Kidney (tissue), 14 donors: ENCODE measurements around the gene HAP1. TPM values are rescaled to one million over a fixed set of nuclear protein-coding genes. Genes with fewer than 3 reads are reported as not detected.
A peak's percentile ranks its signal among the peaks of the same experiment; 100 is the strongest.
"Not testable (repeated sequence)": the region's sequence is repeated elsewhere in the genome, so short reads cannot be mapped to it uniquely, and the experiment has no call there.

Source experiments
- DNase-seq, 5 donors: peaks; one replicate each; pipeline ENCODE4 v3.0.0-alpha.2; 2013 to 2020
- FAIRE-seq: peaks from 2 replicates; lab custom pipeline; 2012; peaks lifted over from hg19 to GRCh38; lab: Jason Lieb, UNC
- H3K27ac ChIP-seq, 2 donors: one replicate each; pipeline ENCODE4 v1.7.0; 2013; ENCODE audit warnings: low read depth in 2 of 2, low read length in 2 of 2, inconsistent platforms in 1 of 2
- H3K27me3 ChIP-seq: one replicate; pipeline ENCODE4 v1.7.1; 2013; ENCODE audit warnings: low read length, inconsistent platforms; ENCODE audit not compliant: control insufficient read depth, insufficient read depth
- H3K36me3 ChIP-seq, 3 donors: one replicate each; pipeline versions ENCODE4 v1.7.0 to v1.7.1; 2013; ENCODE audit warnings: low read length in 3 of 3, control low read depth in 1 of 3, inconsistent platforms in 1 of 3; ENCODE audit not compliant: insufficient read depth in 3 of 3, control insufficient read depth in 2 of 3
- H3K4me1 ChIP-seq, 3 donors: one replicate each; pipeline versions ENCODE4 v1.7.0 to v1.7.1; 2013; ENCODE audit warnings: low read length in 3 of 3, inconsistent platforms in 1 of 3, low read depth in 1 of 3; ENCODE audit not compliant: control insufficient read depth in 2 of 3, insufficient read depth in 2 of 3
- H3K4me3 ChIP-seq, 3 donors: one replicate each; pipeline versions ENCODE4 v1.7.0 to v1.8.1; 2013; ENCODE audit warnings: low read length in 3 of 3, control low read depth in 1 of 3, inconsistent platforms in 1 of 3
- H3K9ac ChIP-seq, 3 donors: one replicate each; pipeline versions ENCODE4 v1.7.0 to v1.7.1; 2013; ENCODE audit warnings: low read length in 3 of 3, control low read depth in 1 of 3, inconsistent platforms in 1 of 3
- H3K9me3 ChIP-seq, 3 donors: one replicate each; pipeline versions ENCODE4 v1.7.0 to v1.7.1; 2013; ENCODE audit warnings: low read length in 3 of 3, control low read depth in 1 of 3, inconsistent platforms in 1 of 3; ENCODE audit not compliant: control insufficient read depth in 2 of 3, insufficient read depth in 1 of 3
- CTCF ChIP-seq: IDR thresholded peaks from 3 replicates; pipeline ENCODE4 v1.5.1; 2012; ENCODE audit warnings: mild to moderate bottlenecking, moderate library complexity, borderline replicate concordance; ENCODE audit not compliant: insufficient read depth; ENCODE audit errors: extremely low read depth
- intact Hi-C: fragments of 100-400 bp; cut with DNase I; formaldehyde crosslinking; loops from one replicate; pipeline ENCODE4 v1.11.1; 2022
- polyA plus RNA-seq: library from polyadenylated mRNA; stranded (reverse); fragments of 350-450 nt; fragmentation: Illumina TruSeq; extraction: RNeasy Lipid Tissue Mini Kit (QIAGEN cat#74804); gene quantifications from one replicate; pipeline ENCODE4 v1.2.3, GENCODE V29; 2014; ENCODE audit warnings: low read depth, low replicate concordance; ENCODE audit not compliant: insufficient read depth
- total RNA-seq: library from RNA; stranded (reverse); fragmentation: NEBNext Ultra II Directional; extraction: Animal tissue kit (Norgen Biotek cat#: 25700); gene quantifications from one replicate; pipeline ENCODE4 v1.2.1, GENCODE V29; 2021
- donor health status: control.
- donor health status: control.
- donor health status: control.
- donor health status: control.
- donor health status: control.
- donor health status: DM: yes; HTN: yes; CAD: no.
- donor health status: Normal renal cell carcinoma (clear cell type).

HAP1 gene
- total and polyA plus RNA-seq, 2 donors from 2014 or later: 0.99 to 1.3 TPM

GRCh38 chr17:41779954-41780353, 45.5 kb upstream of the HAP1 start:
- Histone ChIP-seq H3K36me3 (peaks cover 0 to 4% (median 2%) of the 10 kb centered on the region in 3 donors), H3K4me1 (peaks cover 4 to 58% (median 56%) of the 10 kb centered on the region in 3 donors), H3K27me3 (no peaks in the 10 kb centered on the region), H3K9ac (no peak overlapping the region), H3K9me3 (no peaks in the 10 kb centered on the region), H3K4me3 (no peak overlapping the region), H3K27ac (peak overlapping the region in 1 of 2 donors; percentile 13)
- DNase-seq: no peak
- no peak for TF ChIP-seq CTCF
- FAIRE-seq: no peak
- intact Hi-C loops: no loop called here

- Histone ChIP-seq H3K9me3 (no peaks in the 10 kb centered on the region), H3K4me1 (peaks cover 7 to 70% (median 63%) of the 10 kb centered on the region in 3 donors), H3K36me3 (peaks cover 0 to 4% (median 4%) of the 10 kb centered on the region in 3 donors), H3K27me3 (no peaks in the 10 kb centered on the region), H3K9ac (peak overlapping the region in 2 of 3 donors; percentile 20 to 52), H3K4me3 (peak overlapping the region in 1 of 3 donors; percentile 19), H3K27ac (peak overlapping the region; percentile 95 to 96)
- intact Hi-C loops: no loop called here
- peak in 4 of 5 donors; percentile 76 to 96 (median 89) for DNase-seq
- no peak for FAIRE-seq
- TF ChIP-seq CTCF: peak; percentile 12
These were observed 43.2 kb upstream of the HAP1 start for GRCh38 chr17:41777574-41778188.

- DNase-seq: peak; percentile 83 to 91 (median 88)
These were observed 42.7 kb upstream of the HAP1 start for GRCh38 chr17:41777157-41777573.

GRCh38 chr17:41776262-41776900, 41.9 kb upstream of the HAP1 start:
- H3K9ac ChIP-seq: not testable (repeated sequence)

More at GRCh38 chr17:41777157-41777573, 42.7 kb upstream of the HAP1 start:
- Histone ChIP-seq H3K4me1 (peaks cover 7 to 69% (median 63%) of the 10 kb centered on the region in 3 donors), H3K27me3 (no peaks in the 10 kb centered on the region), H3K9ac (peak overlapping the region in 1 of 3 donors; percentile 52), H3K27ac (peak overlapping the region; percentile 95 to 96), H3K36me3 (peaks cover 0 to 4% (median 4%) of the 10 kb centered on the region in 3 donors), H3K4me3 (peak overlapping the region in 2 of 3 donors; percentile 6 to 19), H3K9me3 (no peaks in the 10 kb centered on the region)
- no peak for FAIRE-seq
- peak; percentile 29 for TF ChIP-seq CTCF
- intact Hi-C loops: no loop called here

More at GRCh38 chr17:41776262-41776900, 41.9 kb upstream of the HAP1 start:
- intact Hi-C loops, H3K9me3 ChIP-seq, H3K4me3 ChIP-seq, H3K27me3 ChIP-seq, H3K36me3 ChIP-seq, FAIRE-seq: not testable (repeated sequence)
- H3K27ac ChIP-seq: peak overlapping the region; percentile 70 to 72
- DNase-seq: peak in 1 of 5 donors; percentile 45
- peaks cover 7 to 62% (median 61%) of the 10 kb centered on the region in 3 donors for H3K4me1 ChIP-seq
